WTC11 (cell line): ENCODE results near the gene KCNK4. TPM values are rescaled to one million over a fixed set of nuclear protein-coding genes. Genes with fewer than 3 reads are reported as not detected.

Experiments used
- ATAC-seq: fragments of 200-7000 bp; cut with Tn5 transposase; 2 replicates; pipeline ENCODE4 v1.10.0; 2021; ENCODE audit warnings: mild to moderate bottlenecking, moderate library complexity
- CTCF ChIA-PET: fragments of 300-600 bp; sonication (Branson Sonifier 250); formaldehyde crosslinking; loops from one replicate; lab custom pipeline; 2021; ENCODE audit warnings: antibody characterized with exemption; lab: Charles Lee
- POLR2A ChIA-PET: fragments of 350-600 bp; sonication (Branson Sonifier 250); formaldehyde crosslinking; loops from one replicate; lab custom pipeline; 2021; ENCODE audit warnings: antibody characterized with exemption; lab: Charles Lee
- DNase-seq: peaks from one replicate; pipeline ENCODE4 v3.0.0; 2021; ENCODE audit warnings: low spot score
- H3K27ac Mint-ChIP-seq: 2 replicates; pipeline ENCODE4 v1.8.0; 2021; ENCODE audit warnings: mixed read lengths
- H3K27me3 Mint-ChIP-seq: 2 replicates; pipeline ENCODE4 v1.8.0; 2021; ENCODE audit warnings: low read depth, mild to moderate bottlenecking, moderate library complexity, mixed read lengths
- H3K36me3 Mint-ChIP-seq: 2 replicates; pipeline ENCODE4 v1.8.0; 2021; ENCODE audit warnings: mixed read lengths
- H3K4me1 Mint-ChIP-seq: 2 replicates; pipeline ENCODE4 v1.8.0; 2022; ENCODE audit warnings: mixed read lengths
- H3K4me3 Mint-ChIP-seq: 2 replicates; pipeline ENCODE4 v1.8.0; 2021; ENCODE audit warnings: mild to moderate bottlenecking, moderate library complexity, mixed read lengths
- H3K9me3 Mint-ChIP-seq: 2 replicates; pipeline ENCODE4 v1.8.0; 2021; ENCODE audit warnings: mixed read lengths
- ATF1 ChIP-seq: sonication (generic); formaldehyde crosslinking; IDR thresholded peaks from 2 replicates; pipeline ENCODE4 v1.8.1; 2023; ENCODE audit warnings: mild to moderate bottlenecking, moderate library complexity, missing genetic modification reagents
- CBFB ChIP-seq: sonication (generic); formaldehyde crosslinking; IDR thresholded peaks from 2 replicates; pipeline ENCODE4 v1.8.1; 2022; ENCODE audit warnings: mild to moderate bottlenecking, low read depth, missing genetic modification reagents
- E2F1 ChIP-seq: sonication (generic); formaldehyde crosslinking; IDR thresholded peaks from 2 replicates; pipeline ENCODE4 v1.8.0; 2022; ENCODE audit warnings: mild to moderate bottlenecking, missing genetic modification reagents
- IRF1 ChIP-seq: sonication (generic); formaldehyde crosslinking; IDR thresholded peaks from 2 replicates; pipeline ENCODE4 v1.8.0; 2023; ENCODE audit warnings: missing genetic modification reagents
- IRF2 ChIP-seq: sonication (generic); formaldehyde crosslinking; IDR thresholded peaks from 2 replicates; pipeline ENCODE4 v1.8.0; 2022; ENCODE audit warnings: low read depth, missing genetic modification reagents, borderline replicate concordance
- MAX ChIP-seq: sonication (generic); formaldehyde crosslinking; IDR thresholded peaks from 2 replicates; pipeline ENCODE4 v1.8.0; 2022; ENCODE audit warnings: mild to moderate bottlenecking, missing genetic modification reagents
- NFE2L1 ChIP-seq: sonication (generic); formaldehyde crosslinking; IDR thresholded peaks from 2 replicates; pipeline ENCODE4 v1.8.1; 2023; ENCODE audit warnings: missing genetic modification reagents
- NR1H2 ChIP-seq: sonication (generic); formaldehyde crosslinking; IDR thresholded peaks from 2 replicates; pipeline ENCODE4 v1.9.0; 2021; ENCODE audit warnings: mild to moderate bottlenecking, moderate library complexity, missing genetic modification reagents
- NR3C1 ChIP-seq: sonication (generic); formaldehyde crosslinking; conservative IDR thresholded peaks from 2 replicates; pipeline ENCODE4 v1.8.1; 2023; ENCODE audit warnings: low read depth, mild to moderate bottlenecking, missing genetic modification reagents
- SP1 ChIP-seq: sonication (generic); formaldehyde crosslinking; conservative IDR thresholded peaks from 2 replicates; pipeline ENCODE4 v1.8.1; 2022; ENCODE audit warnings: missing genetic modification reagents
- USF1 ChIP-seq: sonication (generic); formaldehyde crosslinking; IDR thresholded peaks from 2 replicates; pipeline ENCODE4 v1.8.0; 2022; ENCODE audit warnings: mild to moderate bottlenecking, missing genetic modification reagents
- USF2 ChIP-seq: sonication (generic); formaldehyde crosslinking; IDR thresholded peaks from 2 replicates; pipeline ENCODE4 v1.8.1; 2023; ENCODE audit warnings: mild to moderate bottlenecking, missing genetic modification reagents, moderate library complexity
- ZBTB43 ChIP-seq: sonication (generic); formaldehyde crosslinking; IDR thresholded peaks from 2 replicates; pipeline ENCODE4 v1.8.1; 2023; ENCODE audit warnings: mild to moderate bottlenecking, missing genetic modification reagents
- ZNF219 ChIP-seq: sonication (generic); formaldehyde crosslinking; IDR thresholded peaks from 2 replicates; pipeline ENCODE4 v1.8.0; 2023; ENCODE audit warnings: missing genetic modification reagents, mild to moderate bottlenecking, borderline replicate concordance
- ZNF396 ChIP-seq: fragments of 250-450 bp; sonication (Bioruptor Pico); IDR thresholded peaks from 2 replicates; pipeline ENCODE4 v1.8.0; 2021; ENCODE audit warnings: mild to moderate bottlenecking, moderate library complexity, borderline replicate concordance
- total RNA-seq: library from RNA; stranded (reverse); gene quantifications from 3 replicates; pipeline ENCODE4 v1.2.3, GENCODE V29; 2021

KCNK4 gene
- total RNA-seq, 1 experiment from 2014 or later: 0.74 TPM

GRCh38 chr11:64261556-64262080, 29.5 kb upstream of the KCNK4 start:
- DNase-seq (no peak), ATAC-seq (no peak)
- Mint-ChIP-seq H3K4me1 (no peaks in the 10 kb centered on the region; the same call in 1 of the 2 replicates), H3K9me3 (no peaks in the 10 kb centered on the region), H3K4me3 (no peak overlapping the region), H3K27me3 (no peaks in the 10 kb centered on the region), H3K36me3 (peaks cover 45% of the 10 kb centered on the region), H3K27ac (no peak overlapping the region)
- TF ChIP-seq ATF1 (CRISPR knock-in tag): no peak
- TF ChIP-seq CBFB: no peak
- TF ChIP-seq USF2 (CRISPR knock-in tag): no peak
- TF ChIP-seq NR1H2 (CRISPR knock-in tag): no peak
- ChIA-PET POLR2A (interaction anchor here (1.0 kb wide), 1 partner anchor 9 kb away, joined by 3 read pairs; no protein-coding TSS in a partner anchor), CTCF (interaction anchor here (1.5 kb wide), 1 partner anchor 11 kb away, joined by 4 read pairs; no protein-coding TSS in a partner anchor)

GRCh38 chr11:64262271-64263002, 28.7 kb upstream of the KCNK4 start:
- Mint-ChIP-seq H3K4me1 (no peaks in the 10 kb centered on the region; the same call in 1 of the 2 replicates), H3K27ac (no peak overlapping the region), H3K27me3 (no peaks in the 10 kb centered on the region), H3K36me3 (peaks cover 45% of the 10 kb centered on the region)
- no peak for TF ChIP-seq ZNF219 (CRISPR knock-in tag)
- no peak for TF ChIP-seq NR1H2 (CRISPR knock-in tag)
- no peak for TF ChIP-seq NFE2L1 (CRISPR knock-in tag)
- TF ChIP-seq ZBTB43 (CRISPR knock-in tag): no peak
- TF ChIP-seq E2F1 (CRISPR knock-in tag): no peak
- TF ChIP-seq, all 79 proteins: peak for 0
- H3K4me3 Mint-ChIP-seq: no peak overlapping the region
- POLR2A ChIA-PET: interaction anchor here (1.0 to 1.4 kb wide), 2 partner anchors 16 to 21 kb away, joined by 3 to 4 read pairs; no protein-coding TSS in a partner anchor
- H3K9me3 Mint-ChIP-seq: no peaks in the 10 kb centered on the region
- CTCF ChIA-PET: interaction anchor here (1.2 to 4.5 kb wide), 5 partner anchors 12 to 80 kb away, joined by 3 to 65 read pairs (median 9); partner anchors contain the start of gene PLCB3
- ATAC-seq (no peak), DNase-seq (no peak)

GRCh38 chr11:64263021-64263946, 27.8 kb upstream of the KCNK4 start:
- no peak overlapping the region for H3K4me3 Mint-ChIP-seq
- DNase-seq (no peak), ATAC-seq (peak; percentile 53)
- peaks cover 3% of the 10 kb centered on the region; the same call in 1 of the 2 replicates for H3K4me1 Mint-ChIP-seq
- TF ChIP-seq USF2 (CRISPR knock-in tag) (no peak), IRF2 (no peak), MAX (no peak), USF1 (no peak), NR3C1 (no peak), IRF1 (CRISPR knock-in tag) (no peak), CBFB (no peak), SP1 (CRISPR knock-in tag) (no peak), NR1H2 (CRISPR knock-in tag) (no peak), ZNF396 (CRISPR knock-in tag) (no peak)
- H3K27me3 Mint-ChIP-seq: no peaks in the 10 kb centered on the region
- H3K9me3 Mint-ChIP-seq: no peaks in the 10 kb centered on the region
- ChIA-PET POLR2A (interaction anchor here (1.0 to 1.4 kb wide), 2 partner anchors 17 to 22 kb away, joined by 3 to 4 read pairs; no protein-coding TSS in a partner anchor), CTCF (interaction anchor here (0.5 to 4.5 kb wide), 8 partner anchors 13 to 263 kb away, joined by 3 to 65 read pairs (median 6); partner anchors contain the start of gene PLCB3)
- H3K36me3 Mint-ChIP-seq: peaks cover 42% of the 10 kb centered on the region
- H3K27ac Mint-ChIP-seq: peak overlapping the region; percentile 97
